Stimulated activated naive CD8-positive, alpha-beta T cell treated with anti-CD3 and anti-CD28 coated beads, Interleukin-15, Interleukin-2, amounts not matched to agents 100 ng/mL and 50 ng/mL, for 24 hours (primary cell): ENCODE measurements around the gene IDI2.
"Not testable (repeated sequence)": the region's sequence is repeated elsewhere in the genome, so short reads cannot be mapped to it uniquely, and the experiment has no call there.

Source experiments
- H3K27ac Mint-ChIP-seq: one replicate; pipeline ENCODE4 v1.8.0; 2021; ENCODE audit warnings: mild to moderate bottlenecking, mixed read lengths
- H3K27me3 Mint-ChIP-seq: one replicate; pipeline ENCODE4 v1.8.0; 2021; ENCODE audit warnings: mixed read lengths
- H3K36me3 Mint-ChIP-seq: one replicate; pipeline ENCODE4 v1.8.0; 2021; ENCODE audit warnings: low read depth, mixed read lengths
- H3K4me1 Mint-ChIP-seq: one replicate; pipeline ENCODE4 v1.8.0; 2021; ENCODE audit warnings: low read depth, mixed read lengths
- H3K4me3 Mint-ChIP-seq: one replicate; pipeline ENCODE4 v1.8.0; 2021; ENCODE audit warnings: mild to moderate bottlenecking, mixed read lengths
- H3K9me3 Mint-ChIP-seq: one replicate; pipeline ENCODE4 v1.8.0; 2021; ENCODE audit warnings: mixed read lengths

The IDI2 gene

DNA sequence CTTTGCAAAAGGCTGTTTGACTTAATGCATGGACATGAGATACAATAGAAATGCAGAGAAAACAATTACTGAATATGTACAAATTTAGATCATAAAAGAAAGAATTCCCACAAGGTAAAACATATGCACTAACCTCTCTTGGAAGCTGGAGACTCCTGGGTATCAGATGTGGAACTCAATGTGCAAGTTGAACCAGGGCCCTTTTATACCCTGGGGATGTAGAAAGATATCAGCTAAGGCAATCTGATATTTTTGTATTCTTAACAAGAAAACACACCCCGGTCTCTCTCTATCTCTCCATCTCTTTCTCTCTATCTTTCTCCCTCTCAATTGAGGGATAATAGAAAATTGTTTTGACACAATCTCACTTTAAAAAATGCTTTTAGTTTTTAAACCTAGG lies at the start of gene IDI2:
Gene IDI2 (minus strand): TSS at position 177 of the 400 bp plus-strand sequence. CDS start 1,136 bp downstream, outside the sequence.
- Mint-ChIP-seq H3K9me3 (no peaks in the 10 kb centered on the region), H3K27me3 (no peaks in the 10 kb centered on the region), H3K4me1 (no peaks in the 10 kb centered on the region), H3K4me3 (no peak within 1 kb of the TSS), H3K27ac (no peak within 1 kb of the TSS), H3K36me3 (peaks cover 38% of the 10 kb centered on the region)

GRCh38 chr10:1074748-1075308 lies 49.2 kb upstream of the IDI2 start:
- Mint-ChIP-seq H3K4me1 (peaks cover 8% of the 10 kb centered on the region), H3K9me3 (no peaks in the 10 kb centered on the region), H3K27ac (peak overlapping the region; percentile 32), H3K36me3 (peaks cover 43% of the 10 kb centered on the region), H3K4me3 (no peak overlapping the region), H3K27me3 (no peaks in the 10 kb centered on the region)

- Mint-ChIP-seq H3K9me3 (no peaks in the 10 kb centered on the region), H3K4me3 (no peak overlapping the region), H3K27ac (peak overlapping the region; percentile 32), H3K4me1 (peaks cover 14% of the 10 kb centered on the region), H3K27me3 (no peaks in the 10 kb centered on the region), H3K36me3 (peaks cover 40% of the 10 kb centered on the region)
Measured at GRCh38 chr10:1074052-1074747, 48.5 kb upstream of the IDI2 start.

DNA sequence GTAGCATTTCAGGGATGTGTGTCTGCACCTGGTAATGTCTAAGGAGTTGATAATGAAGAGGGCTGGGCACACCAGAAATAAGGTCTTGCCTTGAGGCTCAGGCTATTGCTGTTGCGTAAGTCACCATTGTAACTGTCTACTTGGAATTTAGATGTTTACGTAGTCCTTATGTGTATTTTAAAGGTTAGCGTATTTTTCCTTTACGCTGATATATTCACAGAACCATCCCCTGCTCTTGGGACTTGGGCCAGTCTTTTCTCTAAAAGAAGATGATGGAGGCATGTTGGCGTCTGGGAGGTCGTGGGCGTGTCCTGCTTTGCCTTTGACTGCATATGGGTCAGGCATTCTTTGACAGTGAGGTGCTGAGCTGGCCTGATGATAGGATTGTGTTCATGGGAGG lies 45.3 kb upstream of the IDI2 start:
- H3K9me3 Mint-ChIP-seq: no peaks in the 10 kb centered on the region
- H3K4me3 Mint-ChIP-seq: no peak overlapping the region
- no peak overlapping the region for H3K27ac Mint-ChIP-seq
- H3K4me1 Mint-ChIP-seq: peaks cover 41% of the 10 kb centered on the region
- H3K27me3 Mint-ChIP-seq: no peaks in the 10 kb centered on the region
- peaks cover 32% of the 10 kb centered on the region for H3K36me3 Mint-ChIP-seq

- peaks cover 24% of the 10 kb centered on the region for H3K36me3 Mint-ChIP-seq
- H3K4me3 Mint-ChIP-seq: no peak overlapping the region
- peak overlapping the region; percentile 57 for H3K27ac Mint-ChIP-seq
- no peaks in the 10 kb centered on the region for H3K9me3 Mint-ChIP-seq
- peaks cover 55% of the 10 kb centered on the region for H3K4me1 Mint-ChIP-seq
- no peaks in the 10 kb centered on the region for H3K27me3 Mint-ChIP-seq
Measured at GRCh38 chr10:1068380-1069361, 43.0 kb upstream of the IDI2 start.

DNA sequence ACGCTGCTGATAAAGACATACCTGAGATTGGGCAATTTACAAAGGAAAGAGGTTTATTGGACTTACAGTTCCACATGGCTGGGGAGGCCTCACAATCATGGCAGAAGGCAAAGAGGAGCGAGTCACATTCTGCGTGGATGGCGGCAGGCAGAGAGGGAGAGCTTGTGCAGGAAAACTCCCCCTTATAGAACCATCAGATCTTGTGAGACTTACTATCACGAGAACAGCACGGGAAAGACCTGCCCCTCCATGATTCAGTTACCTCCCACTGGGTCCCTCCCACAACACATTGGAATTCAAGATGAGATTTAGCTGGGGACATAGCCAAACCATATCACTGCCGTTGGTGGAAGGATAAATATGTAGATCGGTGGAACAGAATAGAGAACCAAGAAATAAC lies 41.1 kb upstream of the IDI2 start:
- H3K27me3 Mint-ChIP-seq, H3K4me3 Mint-ChIP-seq: not testable (repeated sequence)

GRCh38 chr10:1064964-1065247 lies 39.2 kb upstream of the IDI2 start:
- Mint-ChIP-seq H3K4me1 (peaks cover 92% of the 10 kb centered on the region), H3K27me3 (no peaks in the 10 kb centered on the region), H3K9me3 (no peaks in the 10 kb centered on the region), H3K27ac (peak overlapping the region; percentile 49), H3K4me3 (no peak overlapping the region), H3K36me3 (peaks cover 18% of the 10 kb centered on the region)

More for the DNA sequence above, 41.1 kb upstream of the IDI2 start:
- not testable (repeated sequence) for H3K9me3 Mint-ChIP-seq, H3K27ac Mint-ChIP-seq
- peaks cover 74% of the 10 kb centered on the region for H3K4me1 Mint-ChIP-seq
- H3K36me3 Mint-ChIP-seq: peaks cover 18% of the 10 kb centered on the region

DNA sequence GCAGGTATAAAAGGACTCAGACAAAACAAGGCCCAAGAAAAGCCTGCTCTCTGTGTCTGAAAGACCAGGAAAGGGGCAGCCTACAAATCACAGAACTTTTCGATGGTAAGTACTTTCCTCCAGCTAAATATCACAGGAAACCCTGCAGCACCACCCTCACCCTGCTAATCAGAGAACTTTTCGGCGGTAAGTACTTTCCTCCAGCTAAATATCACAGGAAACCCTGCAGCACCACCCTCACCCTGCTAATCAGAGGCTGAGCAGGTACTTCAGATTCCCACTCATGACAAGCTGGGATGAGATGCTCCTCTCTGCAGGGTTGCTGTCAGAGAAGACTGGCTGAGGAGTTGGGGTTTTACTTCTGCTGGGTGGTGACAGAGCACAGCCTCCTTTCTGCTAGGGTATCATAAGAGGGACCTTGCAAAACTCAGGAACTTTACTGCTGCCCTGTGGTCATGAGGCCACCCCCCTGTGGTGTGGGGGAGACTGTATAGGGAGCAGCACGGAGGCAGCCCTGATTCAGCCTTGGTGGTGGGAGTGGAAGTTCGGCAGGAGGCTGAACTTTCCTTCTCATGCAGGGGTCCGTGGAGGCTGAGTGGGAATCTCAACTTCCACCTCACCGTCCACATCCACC lies 37.7 kb upstream of the IDI2 start:
- H3K4me3 Mint-ChIP-seq: peak overlapping the region; percentile 58
- no peaks in the 10 kb centered on the region for H3K27me3 Mint-ChIP-seq
- no peaks in the 10 kb centered on the region for H3K9me3 Mint-ChIP-seq
- peak overlapping the region; percentile 90 for H3K27ac Mint-ChIP-seq
- peaks cover 93% of the 10 kb centered on the region for H3K4me1 Mint-ChIP-seq
- H3K36me3 Mint-ChIP-seq: peaks cover 18% of the 10 kb centered on the region

- Mint-ChIP-seq H3K27me3 (no peaks in the 10 kb centered on the region), H3K36me3 (peaks cover 16% of the 10 kb centered on the region), H3K27ac (peak overlapping the region; percentile 90), H3K9me3 (no peaks in the 10 kb centered on the region), H3K4me3 (peak overlapping the region; percentile 58), H3K4me1 (peaks cover 93% of the 10 kb centered on the region)
Measured at GRCh38 chr10:1061930-1062774, 36.5 kb upstream of the IDI2 start.

DNA sequence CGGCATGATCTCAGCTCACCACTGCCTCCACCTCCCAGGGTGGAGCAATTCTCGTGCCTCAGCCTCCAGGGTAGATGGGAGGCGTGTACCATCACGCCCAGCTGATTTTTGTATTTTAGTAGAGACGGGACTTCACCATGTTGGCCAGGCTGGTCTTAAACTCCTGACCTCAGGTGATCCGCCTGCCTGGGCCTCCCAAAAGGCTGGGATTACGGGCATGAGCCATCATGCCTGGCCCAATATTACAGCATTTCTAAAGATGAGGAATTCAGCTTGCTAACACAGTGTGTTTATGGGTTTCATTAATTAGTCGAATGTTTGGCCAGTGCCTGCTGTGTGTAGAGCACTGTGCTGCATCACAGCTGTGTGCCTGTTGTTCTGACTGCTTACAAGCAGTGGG lies 34.2 kb upstream of the IDI2 start:
- Mint-ChIP-seq H3K27ac (peak overlapping the region; percentile 83), H3K9me3 (no peaks in the 10 kb centered on the region), H3K27me3 (no peaks in the 10 kb centered on the region), H3K4me1 (peaks cover 84% of the 10 kb centered on the region), H3K4me3 (no peak overlapping the region), H3K36me3 (peaks cover 16% of the 10 kb centered on the region)

GRCh38 chr10:1058017-1058416 lies 32.4 kb upstream of the IDI2 start:
- peaks cover 83% of the 10 kb centered on the region for H3K4me1 Mint-ChIP-seq
- peaks cover 19% of the 10 kb centered on the region for H3K36me3 Mint-ChIP-seq
- peak overlapping the region; percentile 85 for H3K27ac Mint-ChIP-seq
- H3K9me3 Mint-ChIP-seq: no peaks in the 10 kb centered on the region
- peak overlapping the region; percentile 94 for H3K4me3 Mint-ChIP-seq
- no peaks in the 10 kb centered on the region for H3K27me3 Mint-ChIP-seq

- Mint-ChIP-seq H3K27me3 (no peaks in the 10 kb centered on the region), H3K36me3 (peaks cover 26% of the 10 kb centered on the region), H3K27ac (peak overlapping the region; percentile 85), H3K4me1 (peaks cover 83% of the 10 kb centered on the region), H3K4me3 (peak overlapping the region; percentile 94), H3K9me3 (no peaks in the 10 kb centered on the region)
Measured at GRCh38 chr10:1057106-1057657, 31.5 kb upstream of the IDI2 start.

GRCh38 chr10:1056326-1057105 lies 30.9 kb upstream of the IDI2 start, which contains the start of gene WDR37:
WDR37 (plus strand) TSS chr10:1056385; CDS start chr10:1072156, 15,771 bp downstream.
- Mint-ChIP-seq H3K36me3 (peaks cover 27% of the 10 kb centered on the region), H3K9me3 (no peaks in the 10 kb centered on the region), H3K27me3 (no peaks in the 10 kb centered on the region), H3K4me1 (peaks cover 83% of the 10 kb centered on the region), H3K27ac (peak within 1 kb of the TSS; percentile 93), H3K4me3 (peak within 1 kb of the TSS; percentile 94)
